ENCODE measurements around the gene PLA2G3.

DNA sequence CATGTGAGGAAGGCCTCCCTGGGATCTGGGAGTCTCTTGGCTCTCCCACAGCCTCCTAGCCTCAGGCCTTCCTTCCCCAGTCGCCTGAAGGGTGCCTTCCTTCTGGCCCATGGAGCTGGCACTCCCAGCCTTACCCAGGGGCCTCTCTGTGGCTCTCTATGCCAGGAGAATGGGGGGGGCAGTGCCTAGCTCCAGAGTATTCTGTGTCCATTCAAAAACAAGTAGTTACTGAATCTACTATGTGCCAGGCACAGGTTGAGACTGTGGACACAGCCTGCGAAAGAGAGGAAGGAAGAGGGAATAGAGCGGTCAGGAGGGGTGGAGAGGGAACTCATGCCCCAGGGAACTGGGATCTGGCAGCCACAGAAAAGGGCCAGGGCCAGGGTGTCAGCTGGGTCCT lies 2.7 kb upstream of the PLA2G3 start:
- TF ChIP-seq, protein P1, sequence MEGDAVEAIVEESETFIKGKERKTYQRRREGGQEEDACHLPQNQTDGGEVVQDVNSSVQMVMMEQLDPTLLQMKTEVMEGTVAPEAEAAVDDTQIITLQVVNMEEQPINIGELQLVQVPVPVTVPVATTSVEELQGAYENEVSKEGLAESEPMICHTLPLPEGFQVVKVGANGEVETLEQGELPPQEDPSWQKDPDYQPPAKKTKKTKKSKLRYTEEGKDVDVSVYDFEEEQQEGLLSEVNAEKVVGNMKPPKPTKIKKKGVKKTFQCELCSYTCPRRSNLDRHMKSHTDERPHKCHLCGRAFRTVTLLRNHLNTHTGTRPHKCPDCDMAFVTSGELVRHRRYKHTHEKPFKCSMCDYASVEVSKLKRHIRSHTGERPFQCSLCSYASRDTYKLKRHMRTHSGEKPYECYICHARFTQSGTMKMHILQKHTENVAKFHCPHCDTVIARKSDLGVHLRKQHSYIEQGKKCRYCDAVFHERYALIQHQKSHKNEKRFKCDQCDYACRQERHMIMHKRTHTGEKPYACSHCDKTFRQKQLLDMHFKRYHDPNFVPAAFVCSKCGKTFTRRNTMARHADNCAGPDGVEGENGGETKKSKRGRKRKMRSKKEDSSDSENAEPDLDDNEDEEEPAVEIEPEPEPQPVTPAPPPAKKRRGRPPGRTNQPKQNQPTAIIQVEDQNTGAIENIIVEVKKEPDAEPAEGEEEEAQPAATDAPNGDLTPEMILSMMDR (IDR thresholded peaks at IDR 0.05) = no peak
- TF ChIP-seq POLR2AphosphoS5 (IDR thresholded peaks at IDR 0.05; ENCODE audit: low read depth, low read length) (no peak), TCF7L2 (IDR thresholded peaks at IDR 0.05; ENCODE audit: low read depth, low read length) (no peak)
- TF ChIP-seq, protein P2, sequence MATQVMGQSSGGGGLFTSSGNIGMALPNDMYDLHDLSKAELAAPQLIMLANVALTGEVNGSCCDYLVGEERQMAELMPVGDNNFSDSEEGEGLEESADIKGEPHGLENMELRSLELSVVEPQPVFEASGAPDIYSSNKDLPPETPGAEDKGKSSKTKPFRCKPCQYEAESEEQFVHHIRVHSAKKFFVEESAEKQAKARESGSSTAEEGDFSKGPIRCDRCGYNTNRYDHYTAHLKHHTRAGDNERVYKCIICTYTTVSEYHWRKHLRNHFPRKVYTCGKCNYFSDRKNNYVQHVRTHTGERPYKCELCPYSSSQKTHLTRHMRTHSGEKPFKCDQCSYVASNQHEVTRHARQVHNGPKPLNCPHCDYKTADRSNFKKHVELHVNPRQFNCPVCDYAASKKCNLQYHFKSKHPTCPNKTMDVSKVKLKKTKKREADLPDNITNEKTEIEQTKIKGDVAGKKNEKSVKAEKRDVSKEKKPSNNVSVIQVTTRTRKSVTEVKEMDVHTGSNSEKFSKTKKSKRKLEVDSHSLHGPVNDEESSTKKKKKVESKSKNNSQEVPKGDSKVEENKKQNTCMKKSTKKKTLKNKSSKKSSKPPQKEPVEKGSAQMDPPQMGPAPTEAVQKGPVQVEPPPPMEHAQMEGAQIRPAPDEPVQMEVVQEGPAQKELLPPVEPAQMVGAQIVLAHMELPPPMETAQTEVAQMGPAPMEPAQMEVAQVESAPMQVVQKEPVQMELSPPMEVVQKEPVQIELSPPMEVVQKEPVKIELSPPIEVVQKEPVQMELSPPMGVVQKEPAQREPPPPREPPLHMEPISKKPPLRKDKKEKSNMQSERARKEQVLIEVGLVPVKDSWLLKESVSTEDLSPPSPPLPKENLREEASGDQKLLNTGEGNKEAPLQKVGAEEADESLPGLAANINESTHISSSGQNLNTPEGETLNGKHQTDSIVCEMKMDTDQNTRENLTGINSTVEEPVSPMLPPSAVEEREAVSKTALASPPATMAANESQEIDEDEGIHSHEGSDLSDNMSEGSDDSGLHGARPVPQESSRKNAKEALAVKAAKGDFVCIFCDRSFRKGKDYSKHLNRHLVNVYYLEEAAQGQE (IDR thresholded peaks at IDR 0.05; ENCODE audit: insufficient read depth in 1 of 2, low read depth in 2 of 2, low read length in 1 of 2) = no peak

Measured in Panc1 (cell line).